Neural progenitor cell (in vitro differentiated cells): ENCODE data around the gene SSC5D. TPM values are rescaled to one million over a fixed set of nuclear protein-coding genes. Genes with fewer than 3 reads are reported as not detected.
A peak's percentile ranks its signal among the peaks of the same experiment; 100 is the strongest.

ENCODE experiments used
- DNase-seq: peaks from one replicate; pipeline ENCODE4 v3.0.0-alpha.2; 2016; ENCODE audit warnings: low spot score
- H2AFZ ChIP-seq: fragments of 200-600 bp; sonication (generic); replicated peaks from 2 replicates; pipeline ENCODE4 v1.6.1; 2016; ENCODE audit warnings: antibody characterized with exemption
- H3F3A ChIP-seq: fragments of 200-600 bp; sonication (generic); 2 replicates; pipeline ENCODE4 v1.6.1; 2016; ENCODE audit warnings: antibody characterized with exemption, low read depth
- H3K27ac ChIP-seq: fragments of 200-600 bp; sonication (generic); 2 replicates; pipeline ENCODE4 v1.5.1; 2016; ENCODE audit warnings: mild to moderate bottlenecking
- H3K27me3 ChIP-seq: fragments of 200-600 bp; sonication (generic); 2 replicates; pipeline ENCODE4 v1.6.1; 2016; ENCODE audit warnings: mild to moderate bottlenecking, moderate library complexity
- H3K36me3 ChIP-seq: fragments of 200-600 bp; sonication (generic); 2 replicates; pipeline ENCODE4 v1.5.1; 2016
- H3K4me1 ChIP-seq: fragments of 200-600 bp; sonication (generic); 2 replicates; pipeline ENCODE4 v1.6.1; 2016; ENCODE audit warnings: mixed run types
- H3K4me2 ChIP-seq: fragments of 200-600 bp; sonication (generic); 2 replicates; pipeline ENCODE4 v1.6.1; 2016
- H3K4me3 ChIP-seq: fragments of 200-600 bp; sonication (generic); 2 replicates; pipeline ENCODE4 v1.5.1; 2016
- H3K79me2 ChIP-seq: fragments of 200-600 bp; sonication (generic); 2 replicates; pipeline ENCODE4 v1.6.1; 2016; ENCODE audit warnings: low read depth
- H3K9ac ChIP-seq: fragments of 200-600 bp; sonication (generic); 2 replicates; pipeline ENCODE4 v1.6.1; 2016
- H3K9me3 ChIP-seq: fragments of 200-600 bp; sonication (generic); 2 replicates; pipeline ENCODE4 v1.5.1; 2016; ENCODE audit warnings: low read depth
- H4K20me1 ChIP-seq: fragments of 200-600 bp; sonication (generic); 2 replicates; pipeline ENCODE4 v1.6.1; 2016; ENCODE audit warnings: low read depth
- H3K27ac Mint-ChIP-seq: 3 replicates; pipeline ENCODE4 v1.8.0; 2021; ENCODE audit warnings: mixed read lengths
- H3K27me3 Mint-ChIP-seq: 2 replicates; pipeline ENCODE4 v1.8.0; 2022; ENCODE audit warnings: low read depth, mild to moderate bottlenecking, inconsistent platforms, moderate library complexity, mixed read lengths; ENCODE audit not compliant: insufficient read depth
- H3K36me3 Mint-ChIP-seq: 3 replicates; pipeline ENCODE4 v1.8.0; 2021; ENCODE audit warnings: mixed read lengths
- H3K4me1 Mint-ChIP-seq: 3 replicates; pipeline ENCODE4 v1.8.0; 2021; ENCODE audit warnings: mixed read lengths
- H3K4me3 Mint-ChIP-seq: 3 replicates; pipeline ENCODE4 v1.8.0; 2021; ENCODE audit warnings: mild to moderate bottlenecking, moderate library complexity, mixed read lengths
- H3K9me3 Mint-ChIP-seq: 3 replicates; pipeline ENCODE4 v1.8.0; 2020; ENCODE audit warnings: mixed read lengths
- CTCF ChIP-seq: fragments of 200-600 bp; sonication (generic); IDR thresholded peaks from 2 replicates; pipeline ENCODE4 v1.5.1; 2017; ENCODE audit warnings: antibody characterized with exemption, mild to moderate bottlenecking
- EZH2 ChIP-seq: fragments of 200-600 bp; sonication (generic); IDR thresholded peaks from 2 replicates; pipeline ENCODE4 v1.6.1; 2017; ENCODE audit warnings: antibody characterized with exemption, mild to moderate bottlenecking, moderate library complexity
- EZH2phosphoT487 ChIP-seq: fragments of 200-600 bp; sonication (generic); IDR thresholded peaks from 2 replicates; pipeline ENCODE4 v1.6.1; 2017; ENCODE audit warnings: antibody characterized with exemption
- total RNA-seq: library from RNA; depleted of rRNA; stranded (reverse); fragments of >200 nt; gene quantifications from 2 replicates; pipeline ENCODE4 v1.2.3, GENCODE V29; 2015; ENCODE audit warnings: low replicate concordance

Gene SSC5D
- total RNA-seq, 1 donor from 2014 or later, result not detected

- H3K9me3 ChIP-seq, result no peaks in the 10 kb centered on the region
- no peaks in the 10 kb centered on the region for H4K20me1 ChIP-seq
- H3K27ac ChIP-seq, result no peak overlapping the region
- H3K9me3 Mint-ChIP-seq, result no peaks in the 10 kb centered on the region
- H3K79me2 ChIP-seq, result no peaks in the 10 kb centered on the region
- peak overlapping the region; percentile 87 for H3K4me3 Mint-ChIP-seq
- peaks cover 6% of the 10 kb centered on the region for H3K27me3 Mint-ChIP-seq
- H3K36me3 ChIP-seq, result no peaks in the 10 kb centered on the region
- DNase-seq, result no peak
- no peaks in the 10 kb centered on the region for H3K36me3 Mint-ChIP-seq
- H3K9ac ChIP-seq, result no peak overlapping the region
- H2AFZ ChIP-seq, result peak overlapping the region; percentile 41
- peak overlapping the region; percentile 71 for H3K4me2 ChIP-seq
- TF ChIP-seq EZH2, result no peak
- no peak for TF ChIP-seq CTCF
- H3K4me1 Mint-ChIP-seq, result peaks cover 38% of the 10 kb centered on the region
- H3K27ac Mint-ChIP-seq, result no peak overlapping the region
- no peaks in the 10 kb centered on the region for H3K27me3 ChIP-seq
- H3K4me3 ChIP-seq, result peak overlapping the region; percentile 55
- H3F3A ChIP-seq, result peaks cover 29% of the 10 kb centered on the region
- peaks cover 23% of the 10 kb centered on the region for H3K4me1 ChIP-seq
Measured at GRCh38 chr19:55459950-55460657, 28.1 kb upstream of the SSC5D start.

- peaks cover 23% of the 10 kb centered on the region for H3K4me1 ChIP-seq
- Mint-ChIP-seq H3K4me3 (peak overlapping the region; percentile 87), H3K9me3 (no peaks in the 10 kb centered on the region), H3K27ac (no peak overlapping the region), H3K36me3 (no peaks in the 10 kb centered on the region), H3K27me3 (peaks cover 4% of the 10 kb centered on the region), H3K4me1 (peaks cover 38% of the 10 kb centered on the region)
- peak overlapping the region; percentile 71 for H3K4me2 ChIP-seq
- TF ChIP-seq EZH2 (no peak), EZH2phosphoT487 (no peak)
- no peaks in the 10 kb centered on the region for H3K79me2 ChIP-seq
- no peak overlapping the region for H3K9ac ChIP-seq
- no peaks in the 10 kb centered on the region for H3K27me3 ChIP-seq
- peak overlapping the region; percentile 41 for H2AFZ ChIP-seq
- peak; percentile 93 for DNase-seq
- peak overlapping the region; percentile 55 for H3K4me3 ChIP-seq
- no peaks in the 10 kb centered on the region for H4K20me1 ChIP-seq
- no peaks in the 10 kb centered on the region for H3K36me3 ChIP-seq
- no peaks in the 10 kb centered on the region for H3K9me3 ChIP-seq
- H3K27ac ChIP-seq, result no peak overlapping the region
- peaks cover 31% of the 10 kb centered on the region for H3F3A ChIP-seq
Measured at GRCh38 chr19:55460670-55461258, 27.5 kb upstream of the SSC5D start.

- Histone ChIP-seq H3K79me2 (no peaks in the 10 kb centered on the region), H3K9ac (no peak within 1 kb of the TSS), H3K4me2 (peak within 1 kb of the TSS; percentile 71), H3K9me3 (no peaks in the 10 kb centered on the region), H4K20me1 (no peaks in the 10 kb centered on the region), H3K4me1 (peaks cover 23% of the 10 kb centered on the region), H3K4me3 (peak within 1 kb of the TSS; percentile 55), H2AFZ (peak within 1 kb of the TSS; percentile 41), H3K27ac (peak within 1 kb of the TSS; percentile 67), H3F3A (peaks cover 31% of the 10 kb centered on the region), H3K27me3 (no peaks in the 10 kb centered on the region), H3K36me3 (no peaks in the 10 kb centered on the region)
- Mint-ChIP-seq H3K9me3 (no peaks in the 10 kb centered on the region), H3K4me3 (peak within 1 kb of the TSS; percentile 87), H3K27ac (no peak within 1 kb of the TSS), H3K4me1 (peaks cover 40% of the 10 kb centered on the region), H3K36me3 (no peaks in the 10 kb centered on the region), H3K27me3 (peaks cover 4% of the 10 kb centered on the region)
- no peak for TF ChIP-seq EZH2
- TF ChIP-seq CTCF, result no peak
- no peak for TF ChIP-seq EZH2phosphoT487
- peak; percentile 100 for DNase-seq
Measured at GRCh38 chr19:55461259-55461973, 26.8 kb upstream of the SSC5D start, which contains the start of gene ISOC2. Gene ISOC2 (minus strand): TSS chr19:55461642. CDS start chr19:55456486, 5,156 bp downstream.
